ENCODE measurements around the gene MMEL1. TPM values are rescaled to one million over a fixed set of nuclear protein-coding genes. Genes with fewer than 3 reads are reported as not detected.
A peak's percentile ranks its signal among the peaks of the same experiment; 100 is the strongest.

MMEL1 gene
- polyA plus RNA-seq, 2 of the 4 experiments (the other 2 are of a cell fraction) = not detected

DNA sequence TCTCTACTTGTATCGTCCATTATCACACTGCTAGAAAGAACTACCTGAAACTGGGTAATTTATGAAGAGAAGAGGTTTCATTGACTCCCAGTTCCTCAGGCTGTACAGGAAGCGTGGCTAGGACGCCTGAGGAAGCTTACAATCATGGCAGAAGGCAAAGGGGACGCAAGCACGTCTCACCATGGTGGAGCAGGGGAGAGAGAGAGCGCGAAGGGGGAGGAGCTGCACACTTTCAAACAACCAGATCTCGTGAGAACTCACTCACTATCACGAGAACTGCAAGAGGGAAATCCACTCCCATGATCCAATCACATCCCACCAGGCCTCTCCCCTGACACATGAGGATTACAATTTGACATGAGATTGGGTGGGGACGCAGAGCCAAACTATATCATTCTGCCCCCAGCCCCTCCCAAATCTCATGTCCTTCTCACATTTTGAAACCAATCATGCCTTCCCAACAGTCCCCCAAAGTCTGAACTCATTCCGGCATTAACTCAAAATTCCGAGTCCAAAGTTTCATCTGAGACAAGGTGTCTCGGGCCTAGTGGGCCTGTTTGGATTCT, 8.0 kb downstream of the MMEL1 start:
- DNase-seq (ENCODE audit: low read depth in 1 of 2, low spot score in 1 of 2) (no peak), ATAC-seq (no peak), FAIRE-seq (no peak)
- WGBS (ENCODE audit: missing lambda C conversion rate) = 51% methylated on average over 13 of the region's 13 CpGs
- no peak overlapping the region for H3K27ac ChIP-seq
- TF ChIP-seq, protein P1, sequence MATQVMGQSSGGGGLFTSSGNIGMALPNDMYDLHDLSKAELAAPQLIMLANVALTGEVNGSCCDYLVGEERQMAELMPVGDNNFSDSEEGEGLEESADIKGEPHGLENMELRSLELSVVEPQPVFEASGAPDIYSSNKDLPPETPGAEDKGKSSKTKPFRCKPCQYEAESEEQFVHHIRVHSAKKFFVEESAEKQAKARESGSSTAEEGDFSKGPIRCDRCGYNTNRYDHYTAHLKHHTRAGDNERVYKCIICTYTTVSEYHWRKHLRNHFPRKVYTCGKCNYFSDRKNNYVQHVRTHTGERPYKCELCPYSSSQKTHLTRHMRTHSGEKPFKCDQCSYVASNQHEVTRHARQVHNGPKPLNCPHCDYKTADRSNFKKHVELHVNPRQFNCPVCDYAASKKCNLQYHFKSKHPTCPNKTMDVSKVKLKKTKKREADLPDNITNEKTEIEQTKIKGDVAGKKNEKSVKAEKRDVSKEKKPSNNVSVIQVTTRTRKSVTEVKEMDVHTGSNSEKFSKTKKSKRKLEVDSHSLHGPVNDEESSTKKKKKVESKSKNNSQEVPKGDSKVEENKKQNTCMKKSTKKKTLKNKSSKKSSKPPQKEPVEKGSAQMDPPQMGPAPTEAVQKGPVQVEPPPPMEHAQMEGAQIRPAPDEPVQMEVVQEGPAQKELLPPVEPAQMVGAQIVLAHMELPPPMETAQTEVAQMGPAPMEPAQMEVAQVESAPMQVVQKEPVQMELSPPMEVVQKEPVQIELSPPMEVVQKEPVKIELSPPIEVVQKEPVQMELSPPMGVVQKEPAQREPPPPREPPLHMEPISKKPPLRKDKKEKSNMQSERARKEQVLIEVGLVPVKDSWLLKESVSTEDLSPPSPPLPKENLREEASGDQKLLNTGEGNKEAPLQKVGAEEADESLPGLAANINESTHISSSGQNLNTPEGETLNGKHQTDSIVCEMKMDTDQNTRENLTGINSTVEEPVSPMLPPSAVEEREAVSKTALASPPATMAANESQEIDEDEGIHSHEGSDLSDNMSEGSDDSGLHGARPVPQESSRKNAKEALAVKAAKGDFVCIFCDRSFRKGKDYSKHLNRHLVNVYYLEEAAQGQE (IDR thresholded peaks at IDR 0.05) = peak; percentile 39; the same call in 1 of the 2 replicates
- TF ChIP-seq CHD2 (IDR thresholded peaks at IDR 0.05; ENCODE audit: low read length, partially characterized antibody) (peak; percentile 52), RCOR1 (IDR thresholded peaks at IDR 0.05; ENCODE audit: low read depth, low read length) (no peak), SMC3 (IDR thresholded peaks at IDR 0.05) (no peak), ESRRA (IDR thresholded peaks at IDR 0.05; ENCODE audit: borderline replicate concordance, low read length) (no peak)
- ChIA-PET CTCF (no interaction called here), POLR2A (no interaction called here)
- H3K4me3 ChIP-seq = no peak overlapping the region
- H3K4me1 ChIP-seq = no peaks in the 10 kb centered on the region
- H3K9me3 ChIP-seq = no peaks in the 10 kb centered on the region
- no peak overlapping the region for H3K4me2 ChIP-seq

DNA sequence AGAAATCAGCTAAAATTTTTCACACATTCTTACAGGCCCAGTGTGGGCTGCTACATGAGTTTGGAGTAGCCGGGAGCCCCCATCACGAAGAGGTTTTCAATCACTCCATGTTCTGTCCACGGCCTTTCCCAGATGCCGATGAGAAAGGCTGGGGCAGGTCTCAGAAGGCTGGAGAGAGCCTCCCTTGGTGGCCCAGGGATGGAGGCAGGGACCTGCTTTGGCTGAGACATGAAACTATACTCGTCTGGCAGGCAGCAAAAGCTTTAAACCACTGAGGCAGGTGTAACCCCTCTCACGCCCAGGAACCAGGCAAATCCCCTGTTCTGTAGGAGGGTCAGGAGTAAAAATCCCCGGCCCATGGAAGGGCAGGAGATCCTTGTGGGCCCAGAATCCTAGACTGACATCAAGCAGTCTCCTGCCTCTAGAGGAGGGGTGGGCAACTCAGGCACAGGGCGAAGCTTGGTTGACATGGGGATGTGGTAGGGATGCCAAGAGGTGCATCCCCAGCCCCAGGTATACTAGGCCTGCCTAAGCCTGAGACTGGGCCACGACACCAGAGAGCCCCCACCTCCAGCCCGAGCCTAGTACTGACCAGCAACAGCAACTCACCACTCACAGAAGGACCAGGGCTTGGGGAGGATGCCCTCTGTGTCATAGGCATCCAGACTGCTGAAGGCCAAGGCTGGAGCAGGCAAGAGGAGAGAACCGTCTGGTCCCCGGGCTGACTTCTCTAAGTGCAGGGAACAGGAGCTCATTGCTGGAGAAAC, 9.1 kb downstream of the MMEL1 start:
- Histone ChIP-seq H3K9me3 (no peaks in the 10 kb centered on the region), H3K4me3 (no peak overlapping the region), H3K4me1 (no peaks in the 10 kb centered on the region), H3K4me2 (no peak overlapping the region), H3K27ac (no peak overlapping the region)
- FAIRE-seq (no peak), ATAC-seq (0 out of 6 replicates have a peak, but pooled peaks of 1 of the 2 experiments have one; percentile 24), DNase-seq (ENCODE audit: low read depth in 1 of 2, low spot score in 1 of 2) (no peak)
- ChIA-PET CTCF (no interaction called here), POLR2A (no interaction called here)
- WGBS (ENCODE audit: missing lambda C conversion rate) = 47% methylated on average over 8 of the region's 12 CpGs
- TF ChIP-seq, protein P2, sequence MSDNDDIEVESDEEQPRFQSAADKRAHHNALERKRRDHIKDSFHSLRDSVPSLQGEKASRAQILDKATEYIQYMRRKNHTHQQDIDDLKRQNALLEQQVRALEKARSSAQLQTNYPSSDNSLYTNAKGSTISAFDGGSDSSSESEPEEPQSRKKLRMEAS (IDR thresholded peaks at IDR 0.05) = no peak

DNA sequence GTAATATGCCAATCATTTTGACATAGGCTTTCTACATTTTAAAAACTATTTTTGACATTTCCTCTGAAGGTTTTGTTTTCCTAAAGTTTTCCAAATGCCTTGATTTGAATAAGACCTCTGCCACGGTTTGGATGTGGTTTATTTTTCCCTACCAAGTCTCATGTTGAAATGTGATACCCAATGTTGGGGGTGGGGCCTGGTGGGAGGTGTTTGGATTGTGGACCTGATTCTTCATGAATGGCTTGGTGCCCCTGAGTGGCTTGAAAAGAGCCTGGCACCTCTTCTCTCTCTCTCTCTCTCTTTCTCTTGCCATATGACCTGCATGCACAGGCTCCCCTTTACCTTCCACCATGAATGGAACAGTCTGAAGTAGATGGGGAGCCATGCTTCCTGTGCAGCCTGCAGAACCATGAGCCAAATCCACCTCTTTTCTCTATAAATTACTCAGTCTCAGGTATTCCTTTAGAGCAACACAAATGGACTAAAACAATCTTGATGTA, 14.8 kb downstream of the MMEL1 start:
- Histone ChIP-seq H3K4me2 (no peak overlapping the region), H3K4me1 (no peaks in the 10 kb centered on the region), H3K9me3 (peaks cover 11% of the 10 kb centered on the region; the same call in 1 of the 3 replicates), H3K4me3 (no peak overlapping the region), H3K27ac (no peak overlapping the region)
- ChIA-PET POLR2A (no interaction called here), CTCF (no interaction called here)
- 4% methylated on average over 1 of the region's 1 CpG for WGBS (ENCODE audit: missing lambda C conversion rate)
- FAIRE-seq (no peak), ATAC-seq (no peak), DNase-seq (ENCODE audit: low read depth in 1 of 2, low spot score in 1 of 2) (no peak)
- TF ChIP-seq NPAS2 (CRISPR knock-in tag; IDR thresholded peaks at IDR 0.05; ENCODE audit: borderline replicate concordance) (no peak), EHF (CRISPR knock-in tag; IDR thresholded peaks at IDR 0.05) (no peak), RNF2 (IDR thresholded peaks at IDR 0.05; ENCODE audit: borderline replicate concordance, low read depth) (no peak), SMC3 (IDR thresholded peaks at IDR 0.05) (no peak), E2F6 (IDR thresholded peaks at IDR 0.05; ENCODE audit: borderline replicate concordance, low read depth) (no peak), HOXB5 (CRISPR knock-in tag; IDR thresholded peaks at IDR 0.05) (no peak), CHD2 (IDR thresholded peaks at IDR 0.05; ENCODE audit: low read length, partially characterized antibody) (no peak), HDAC2 (IDR thresholded peaks at IDR 0.05) (no peak), JUNB (IDR thresholded peaks at IDR 0.05) (no peak), FOXS1 (CRISPR knock-in tag; IDR thresholded peaks at IDR 0.05) (no peak), PBX3 (IDR thresholded peaks at IDR 0.05) (no peak), JUN (IDR thresholded peaks at IDR 0.05) (no peak), GATA3 (IDR thresholded peaks at IDR 0.05; ENCODE audit: borderline replicate concordance) (no peak), CBX8 (IDR thresholded peaks at IDR 0.05) (no peak), ELK1 (IDR thresholded peaks at IDR 0.05; ENCODE audit: low read depth, low read length) (no peak), POLR2AphosphoS2 (conservative IDR thresholded peaks at IDR 0.05; ENCODE audit: low read length) (no peak)
- TF ChIP-seq, protein P2 (IDR thresholded peaks at IDR 0.05) = no peak
- TF ChIP-seq, protein P1 (IDR thresholded peaks at IDR 0.05) = no peak
